Mesendoderm (in vitro differentiated cells): ENCODE measurements around the gene MYO18B.

ENCODE experiments used
- DNase-seq: peaks from one replicate; pipeline ENCODE4 v3.0.0; 2013
- H2AK5ac ChIP-seq: 2 replicates; pipeline ENCODE4 v1.6.1; 2013; ENCODE audit warnings: low read length, inconsistent platforms
- H2BK120ac ChIP-seq: 2 replicates; pipeline ENCODE4 v1.6.1; 2013; ENCODE audit warnings: low read depth, mild to moderate bottlenecking, low read length, moderate library complexity, mixed read lengths
- H2BK15ac ChIP-seq: replicated peaks from 2 replicates; pipeline ENCODE4 v1.6.1; 2013; ENCODE audit warnings: low read depth, mild to moderate bottlenecking, moderate library complexity
- H2BK5ac ChIP-seq: 2 replicates; pipeline ENCODE4 v1.6.1; 2013; ENCODE audit warnings: low read length, inconsistent platforms
- H3K18ac ChIP-seq: 2 replicates; pipeline ENCODE4 v1.6.1; 2013; ENCODE audit warnings: mild to moderate bottlenecking, low read length, mixed read lengths
- H3K23ac ChIP-seq: one replicate; pipeline ENCODE4 v1.6.1; 2013; ENCODE audit warnings: low read length
- H3K27ac ChIP-seq: 2 replicates; pipeline ENCODE4 v1.5.1; 2013; ENCODE audit warnings: low read depth, mild to moderate bottlenecking, inconsistent platforms, low read length, moderate library complexity
- H3K27me3 ChIP-seq: 2 replicates; pipeline ENCODE4 v1.6.1; 2013; ENCODE audit warnings: low read length, control low read depth, mild to moderate bottlenecking, inconsistent platforms; ENCODE audit not compliant: insufficient read depth, poor library complexity
- H3K36me3 ChIP-seq: 2 replicates; pipeline ENCODE4 v1.6.1; 2013; ENCODE audit warnings: low read length, inconsistent platforms; ENCODE audit not compliant: control insufficient read depth, insufficient read depth
- H3K4ac ChIP-seq: one replicate; pipeline ENCODE4 v1.6.1; 2013; ENCODE audit warnings: low read depth, mild to moderate bottlenecking, low read length, moderate library complexity
- H3K4me1 ChIP-seq: 2 replicates; pipeline ENCODE4 v1.6.1; 2013; ENCODE audit warnings: low read depth, low read length, inconsistent platforms; ENCODE audit not compliant: control insufficient read depth
- H3K4me2 ChIP-seq: 2 replicates; pipeline ENCODE4 v1.6.1; 2013; ENCODE audit warnings: low read length
- H3K4me3 ChIP-seq: 2 replicates; pipeline ENCODE4 v1.5.1; 2013; ENCODE audit warnings: mild to moderate bottlenecking, low read length
- H3K56ac ChIP-seq: one replicate; pipeline ENCODE4 v1.6.1; 2013; ENCODE audit warnings: low read length
- H3K79me1 ChIP-seq: 2 replicates; pipeline ENCODE4 v1.6.1; 2013; ENCODE audit warnings: low read length, inconsistent platforms
- H3K79me2 ChIP-seq: 2 replicates; pipeline ENCODE4 v1.6.1; 2013; ENCODE audit warnings: mild to moderate bottlenecking, low read length; ENCODE audit not compliant: control insufficient read depth, insufficient read depth
- H3K9ac ChIP-seq: 2 replicates; pipeline ENCODE4 v1.6.1; 2013; ENCODE audit warnings: low read length, inconsistent platforms
- H4K5ac ChIP-seq: one replicate; pipeline ENCODE4 v1.6.1; 2013; ENCODE audit warnings: low read length
- H4K8ac ChIP-seq: one replicate; pipeline ENCODE4 v1.6.1; 2013; ENCODE audit warnings: low read depth, mild to moderate bottlenecking, control low read depth, low read length, moderate library complexity
- WGBS: extraction: QIAGEN DNeasy Blood & Tissue Kit; methylation state at CpG from one replicate; pipeline ENCODE4 v1.1.7; 2013; ENCODE audit warnings: low lambda C conversion rate, missing lambda C conversion rate; ENCODE audit not compliant: insufficient coverage; ENCODE audit errors: extremely low coverage; 5-methylcytosine and 5-hydroxymethylcytosine counted together

MYO18B gene

GRCh38 chr22:25843660-25844405 is 101.8 kb downstream of the MYO18B start:
- Histone ChIP-seq H3K36me3 (no peaks in the 10 kb centered on the region), H4K8ac (no peak overlapping the region), H3K9ac (no peak overlapping the region), H3K79me2 (no peaks in the 10 kb centered on the region), H4K5ac (no peak overlapping the region), H3K27ac (no peak overlapping the region), H3K4me2 (no peak overlapping the region), H2AK5ac (no peak overlapping the region), H3K79me1 (no peaks in the 10 kb centered on the region), H2BK5ac (no peak overlapping the region), H3K4ac (no peak overlapping the region), H3K4me3 (no peak overlapping the region), H3K56ac (no peak overlapping the region), H2BK15ac (no peak overlapping the region), H2BK120ac (no peak overlapping the region), H3K27me3 (no peaks in the 10 kb centered on the region), H3K23ac (no peak overlapping the region), H3K18ac (no peak overlapping the region), H3K4me1 (no peaks in the 10 kb centered on the region)
- DNase-seq: no peak
- no CpG with 5 or more reads among the region's 11 CpGs for WGBS

- no peak overlapping the region for H2BK15ac ChIP-seq
- no peaks in the 10 kb centered on the region for H3K79me2 ChIP-seq
- no peaks in the 10 kb centered on the region for H3K36me3 ChIP-seq
- no peak overlapping the region for H3K18ac ChIP-seq
- H3K4me2 ChIP-seq: no peak overlapping the region
- no peak overlapping the region for H2BK120ac ChIP-seq
- H3K4me1 ChIP-seq: no peaks in the 10 kb centered on the region
- no peak overlapping the region for H3K9ac ChIP-seq
- no peak overlapping the region for H3K23ac ChIP-seq
- no peak overlapping the region for H3K4ac ChIP-seq
- H3K56ac ChIP-seq: no peak overlapping the region
- no peaks in the 10 kb centered on the region for H3K79me1 ChIP-seq
- H4K5ac ChIP-seq: no peak overlapping the region
- H2AK5ac ChIP-seq: no peak overlapping the region
- H4K8ac ChIP-seq: no peak overlapping the region
- no peak for DNase-seq
- no peaks in the 10 kb centered on the region for H3K27me3 ChIP-seq
- H2BK5ac ChIP-seq: no peak overlapping the region
- H3K27ac ChIP-seq: no peak overlapping the region
- no CpG with 5 or more reads among the region's 8 CpGs for WGBS
- H3K4me3 ChIP-seq: no peak overlapping the region
Observed at GRCh38 chr22:25844601-25845000, 102.6 kb downstream of the MYO18B start.

- no peaks in the 10 kb centered on the region for H3K36me3 ChIP-seq
- H4K8ac ChIP-seq: no peak overlapping the region
- H3K27me3 ChIP-seq: no peaks in the 10 kb centered on the region
- no CpG with 5 or more reads among the region's 12 CpGs for WGBS
- H3K27ac ChIP-seq: no peak overlapping the region
- H3K18ac ChIP-seq: no peak overlapping the region
- H3K79me1 ChIP-seq: no peaks in the 10 kb centered on the region
- H3K4me3 ChIP-seq: no peak overlapping the region
- H2BK120ac ChIP-seq: no peak overlapping the region
- no peak overlapping the region for H3K9ac ChIP-seq
- DNase-seq: no peak
- no peak overlapping the region for H3K4ac ChIP-seq
- H2AK5ac ChIP-seq: no peak overlapping the region
- no peak overlapping the region for H2BK5ac ChIP-seq
- no peak overlapping the region for H4K5ac ChIP-seq
- H2BK15ac ChIP-seq: no peak overlapping the region
- H3K56ac ChIP-seq: no peak overlapping the region
- H3K23ac ChIP-seq: no peak overlapping the region
- H3K4me2 ChIP-seq: no peak overlapping the region
- H3K79me2 ChIP-seq: no peaks in the 10 kb centered on the region
- no peaks in the 10 kb centered on the region for H3K4me1 ChIP-seq
Observed at GRCh38 chr22:25845985-25846745, 104.2 kb downstream of the MYO18B start.

GRCh38 chr22:25847451-25847850 is 105.5 kb downstream of the MYO18B start:
- Histone ChIP-seq H3K4me1 (no peaks in the 10 kb centered on the region), H2BK5ac (no peak overlapping the region), H3K27ac (no peak overlapping the region), H3K4me3 (no peak overlapping the region), H2BK15ac (no peak overlapping the region), H4K8ac (no peak overlapping the region), H3K23ac (no peak overlapping the region), H4K5ac (no peak overlapping the region), H3K9ac (no peak overlapping the region), H2AK5ac (no peak overlapping the region), H3K36me3 (no peaks in the 10 kb centered on the region), H3K56ac (no peak overlapping the region), H3K18ac (no peak overlapping the region), H3K4ac (no peak overlapping the region), H3K27me3 (no peaks in the 10 kb centered on the region), H3K4me2 (no peak overlapping the region), H3K79me2 (no peaks in the 10 kb centered on the region), H2BK120ac (no peak overlapping the region), H3K79me1 (no peaks in the 10 kb centered on the region)
- DNase-seq: no peak
- WGBS: no CpG with 5 or more reads among the region's 3 CpGs

- H3K36me3 ChIP-seq: no peaks in the 10 kb centered on the region
- no peak overlapping the region for H2BK15ac ChIP-seq
- H3K27ac ChIP-seq: no peak overlapping the region
- H3K4ac ChIP-seq: no peak overlapping the region
- no peak overlapping the region for H3K18ac ChIP-seq
- no peak overlapping the region for H4K5ac ChIP-seq
- no peak overlapping the region for H2BK5ac ChIP-seq
- H3K4me2 ChIP-seq: no peak overlapping the region
- H2AK5ac ChIP-seq: no peak overlapping the region
- WGBS: no CpG with 5 or more reads among the region's 10 CpGs
- H3K27me3 ChIP-seq: no peaks in the 10 kb centered on the region
- H4K8ac ChIP-seq: no peak overlapping the region
- no peaks in the 10 kb centered on the region for H3K79me1 ChIP-seq
- H3K9ac ChIP-seq: no peak overlapping the region
- no peak overlapping the region for H3K4me3 ChIP-seq
- no peak overlapping the region for H3K56ac ChIP-seq
- no peaks in the 10 kb centered on the region for H3K4me1 ChIP-seq
- no peak overlapping the region for H3K23ac ChIP-seq
- H3K79me2 ChIP-seq: no peaks in the 10 kb centered on the region
- no peak for DNase-seq
- H2BK120ac ChIP-seq: no peak overlapping the region
Observed at GRCh38 chr22:25848954-25849353, 107.0 kb downstream of the MYO18B start.
